ENCODE results near the gene HOMEZ.
"Not testable (repeated sequence)": the region's sequence is repeated elsewhere in the genome, so short reads cannot be mapped to it uniquely, and the experiment has no call there.

The HOMEZ gene

DNA sequence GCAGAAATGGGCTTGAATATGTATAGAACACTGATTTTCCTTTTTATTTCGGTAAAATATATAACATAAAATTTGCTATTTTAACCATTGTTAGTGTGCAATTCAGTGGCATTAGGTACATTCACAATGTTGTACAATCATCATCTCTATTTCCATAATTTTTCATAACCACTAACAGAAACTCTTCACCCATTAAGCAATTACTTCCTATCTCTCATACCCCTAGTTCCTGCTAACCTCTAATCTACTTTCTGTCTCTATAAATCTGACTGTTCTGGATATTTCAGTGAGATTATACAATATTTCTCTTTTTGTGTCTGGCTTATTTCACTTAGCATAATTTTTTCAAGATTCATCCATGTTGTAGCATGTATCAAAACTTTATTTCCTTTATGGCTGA, 57.1 kb downstream of the HOMEZ start:
- DNase-seq (ENCODE audit: low read depth in 2 of 2, low spot score in 1 of 2), result no peak

DNA sequence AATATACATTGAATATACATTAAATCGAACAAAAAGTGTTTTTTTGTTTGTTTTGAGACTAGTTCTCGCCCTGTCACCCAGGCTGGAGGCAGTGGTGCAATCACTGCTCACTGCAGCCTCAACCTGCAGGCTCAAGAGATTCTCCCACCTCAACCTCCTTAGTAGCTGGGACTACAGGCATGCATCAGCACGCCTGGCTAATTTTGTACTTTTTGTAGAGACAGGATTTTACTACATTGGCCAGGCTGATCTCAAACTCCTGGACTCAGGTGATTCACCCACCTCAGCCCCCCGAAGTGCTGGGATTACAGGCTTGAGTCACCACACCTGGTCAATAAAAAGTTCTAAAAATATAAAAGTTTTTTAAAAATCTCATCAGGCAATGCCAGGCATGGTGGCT, 58.4 kb downstream of the HOMEZ start:
- DNase-seq (ENCODE audit: low read depth in 2 of 2, low spot score in 1 of 2), result no peak

DNA sequence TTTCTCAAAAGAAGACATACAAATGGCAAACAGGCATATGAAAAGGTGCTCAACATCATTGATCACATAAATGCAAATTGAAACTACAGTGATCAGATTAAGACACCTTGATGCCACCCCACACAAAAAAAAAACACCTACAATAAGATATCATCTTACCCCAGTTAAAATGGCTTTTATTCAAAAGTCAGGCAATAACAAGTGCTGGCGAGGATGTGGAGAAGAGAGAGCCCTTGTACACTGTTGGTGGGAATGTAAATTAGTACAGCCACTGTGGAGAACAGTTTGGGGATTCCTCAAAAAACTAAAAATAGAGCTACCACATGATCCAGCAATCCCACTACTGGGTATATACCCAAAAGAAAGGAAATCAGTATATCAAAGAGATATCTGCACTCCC, 61.0 kb downstream of the HOMEZ start:
- DNase-seq (ENCODE audit: low read depth in 2 of 2, low spot score in 1 of 2), result not testable (repeated sequence)

Measured in stimulated activated CD8-positive, alpha-beta memory T cell treated with anti-CD3 and anti-CD28 coated beads, Interleukin-4, amount 100 ng/mL, for 4 hours (primary cell).